ENCODE measurements around the gene FBXW11. TPM values are rescaled to one million over a fixed set of nuclear protein-coding genes. Genes with fewer than 3 reads are reported as not detected.
A peak's percentile ranks its signal among the peaks of the same experiment; 100 is the strongest.

Gene FBXW11
- total RNA-seq, 1 donor from 2014 or later, result 54.8 TPM

- Mint-ChIP-seq H3K27me3 (ENCODE audit: low read depth) (no peaks in the 10 kb centered on the region), H3K4me3 (ENCODE audit: unreplicated experiment) (no peak overlapping the region), H3K36me3 (ENCODE audit: low read depth) (peaks cover 8% of the 10 kb centered on the region), H3K27ac (ENCODE audit: unreplicated experiment) (no peak overlapping the region), H3K4me1 (ENCODE audit: low read depth) (peaks cover 71% of the 10 kb centered on the region), H3K9me3 (ENCODE audit: low read depth) (no peaks in the 10 kb centered on the region)
- no peak for DNase-seq (ENCODE audit: low spot score)
- TF ChIP-seq CTCF (IDR thresholded peaks at IDR 0.05), result no peak
Measured at GRCh38 chr5:171865471-171865870, 141.0 kb downstream of the FBXW11 start.

- peak overlapping the region; percentile 95 for H3K27ac Mint-ChIP-seq (ENCODE audit: unreplicated experiment)
Measured at GRCh38 chr5:171863935-171864334, 142.5 kb downstream of the FBXW11 start.

GRCh38 chr5:171862624-171863023, 143.8 kb downstream of the FBXW11 start:
- Mint-ChIP-seq H3K27ac (ENCODE audit: unreplicated experiment) (no peak overlapping the region), H3K36me3 (ENCODE audit: low read depth) (peaks cover 3% of the 10 kb centered on the region), H3K4me3 (ENCODE audit: unreplicated experiment) (no peak overlapping the region), H3K4me1 (ENCODE audit: low read depth) (peaks cover 53% of the 10 kb centered on the region), H3K9me3 (ENCODE audit: low read depth) (no peaks in the 10 kb centered on the region), H3K27me3 (ENCODE audit: low read depth) (no peaks in the 10 kb centered on the region)
- DNase-seq (ENCODE audit: low spot score), result no peak
- no peak for TF ChIP-seq CTCF (IDR thresholded peaks at IDR 0.05)

More at GRCh38 chr5:171863935-171864334, 142.5 kb downstream of the FBXW11 start:
- peak overlapping the region; percentile 31 for H3K4me3 Mint-ChIP-seq (ENCODE audit: unreplicated experiment)
- DNase-seq (ENCODE audit: low spot score), result no peak
- no peaks in the 10 kb centered on the region for H3K9me3 Mint-ChIP-seq (ENCODE audit: low read depth)
- no peak for TF ChIP-seq CTCF (IDR thresholded peaks at IDR 0.05)
- peaks cover 57% of the 10 kb centered on the region for H3K4me1 Mint-ChIP-seq (ENCODE audit: low read depth)
- peaks cover 8% of the 10 kb centered on the region for H3K36me3 Mint-ChIP-seq (ENCODE audit: low read depth)
- H3K27me3 Mint-ChIP-seq (ENCODE audit: low read depth), result no peaks in the 10 kb centered on the region

GRCh38 chr5:171861381-171861780, 145.1 kb downstream of the FBXW11 start:
- no peak for TF ChIP-seq CTCF (IDR thresholded peaks at IDR 0.05)
- H3K4me1 Mint-ChIP-seq (ENCODE audit: low read depth), result peaks cover 58% of the 10 kb centered on the region
- H3K4me3 Mint-ChIP-seq (ENCODE audit: unreplicated experiment), result no peak overlapping the region
- H3K36me3 Mint-ChIP-seq (ENCODE audit: low read depth), result no peaks in the 10 kb centered on the region
- DNase-seq (ENCODE audit: low spot score), result no peak
- no peak overlapping the region for H3K27ac Mint-ChIP-seq (ENCODE audit: unreplicated experiment)
- H3K9me3 Mint-ChIP-seq (ENCODE audit: low read depth), result no peaks in the 10 kb centered on the region
- no peaks in the 10 kb centered on the region for H3K27me3 Mint-ChIP-seq (ENCODE audit: low read depth)

- Mint-ChIP-seq H3K4me3 (ENCODE audit: unreplicated experiment) (no peak overlapping the region), H3K27ac (ENCODE audit: unreplicated experiment) (peak overlapping the region; percentile 88)
- DNase-seq (ENCODE audit: low spot score), result no peak
Measured at GRCh38 chr5:171858303-171858702, 148.1 kb downstream of the FBXW11 start.

More at GRCh38 chr5:171858303-171858702, 148.1 kb downstream of the FBXW11 start:
- no peaks in the 10 kb centered on the region for H3K9me3 Mint-ChIP-seq (ENCODE audit: low read depth)
- H3K36me3 Mint-ChIP-seq (ENCODE audit: low read depth), result peaks cover 3% of the 10 kb centered on the region
- H3K27me3 Mint-ChIP-seq (ENCODE audit: low read depth), result no peaks in the 10 kb centered on the region
- TF ChIP-seq CTCF (IDR thresholded peaks at IDR 0.05), result peak; percentile 69
- H3K4me1 Mint-ChIP-seq (ENCODE audit: low read depth), result peaks cover 39% of the 10 kb centered on the region
